HCT116 (cell line): ENCODE data around the gene PPP1R12B. TPM values are rescaled to one million over a fixed set of nuclear protein-coding genes. Genes with fewer than 3 reads are reported as not detected.

Experiments used
- ATAC-seq: fragments of 200-7000 bp; cut with Tn5 transposase; 2 replicates; pipeline ENCODE4 v1.9.1; 2020; ENCODE audit warnings: mild to moderate bottlenecking, moderate library complexity
- BruUV-seq: library from RNA; stranded (reverse); fragments of 400-500 nt; replicated peaks from 2 replicates; lab custom pipeline; 2021; lab: Mats Ljungman, UMichigan
- CTCF ChIA-PET: fragments of 300-600 bp; sonication (Branson Sonifier 250); formaldehyde crosslinking; loops from one replicate; lab custom pipeline; 2021; ENCODE audit warnings: antibody characterized with exemption; lab: Charles Lee
- POLR2A ChIA-PET: fragments of 300-600, 350-600 bp; sonication (Branson Sonifier 250); formaldehyde crosslinking; loops from one replicate; lab custom pipeline; 2021; ENCODE audit warnings: antibody characterized with exemption; lab: Charles Lee
- RAD21 ChIA-PET, 2 experiments: fragments of 300-600 bp; sonication (Branson Sonifier 250); formaldehyde crosslinking; loops; one replicate each; lab custom pipeline; 2023; ENCODE audit warnings: low total read pairs in 2 of 2; ENCODE audit not compliant: uncharacterized antibody in 2 of 2, unreplicated experiment in 2 of 2, low non-redundant PET in 1 of 2; lab: Charles Lee
- DNase-seq: peaks from one replicate; pipeline ENCODE4 v3.0.0-alpha.2; 2010; ENCODE audit warnings: low read depth, low spot score
- H2AFZ ChIP-seq: fragments of 200-600 bp; shearing (Covaris generic), sonication (generic); 2 replicates; pipeline ENCODE4 v1.6.1; 2017; ENCODE audit warnings: low read depth, mixed run types, mixed read lengths, antibody characterized with exemption, low read length; ENCODE audit not compliant: poor library complexity, severe bottlenecking
- H3K27ac ChIP-seq: 2 replicates; pipeline ENCODE4 v1.5.1; 2012; ENCODE audit warnings: low read depth, low read length
- H3K27me3 ChIP-seq: fragments of 200-600 bp; sonication (generic); 2 replicates; pipeline ENCODE4 v1.6.1; 2016; ENCODE audit warnings: mixed run types, low read length, mixed read lengths; ENCODE audit not compliant: insufficient read depth
- H3K36me3 ChIP-seq, 2 experiments: fragments of 200-500 bp in 1 of 2; fragments of 200-600 bp in 1 of 2; sonication (Bioruptor generic) in 1 of 2; sonication (generic) in 1 of 2; 2 replicates each; pipeline versions ENCODE4 v1.5.1 to v1.6.1; 2014 to 2016; ENCODE audit warnings: low read length in 2 of 2, inconsistent platforms in 1 of 2, mixed read lengths in 1 of 2, mixed run types in 1 of 2; ENCODE audit not compliant: insufficient read depth in 2 of 2, control insufficient read depth in 1 of 2
- H3K4me1 ChIP-seq, 2 experiments: fragments of 200-600 bp in 1 of 2; sonication (generic) in 1 of 2; 2 replicates each; pipeline versions ENCODE4 v1.5.1 to v1.6.1; 2012 to 2017; ENCODE audit warnings: low read length in 2 of 2, inconsistent platforms in 1 of 2, mild to moderate bottlenecking in 1 of 2, mixed read lengths in 1 of 2, mixed run types in 1 of 2, moderate library complexity in 1 of 2; ENCODE audit not compliant: insufficient read depth in 2 of 2, control insufficient read depth in 1 of 2
- H3K4me2 ChIP-seq: fragments of 200-600 bp; sonication (generic); 2 replicates; pipeline ENCODE4 v1.6.1; 2017; ENCODE audit warnings: mixed run types, low read length, mixed read lengths
- H3K4me3 ChIP-seq, 2 experiments: fragments of 200-600 bp in 1 of 2; sonication (generic) in 1 of 2; replicated peaks in 1 of 2; 2 replicates each; pipeline ENCODE4 v1.5.1; 2011 to 2016; ENCODE audit warnings: low read length in 2 of 2, control low read depth in 1 of 2, low read depth in 1 of 2, mild to moderate bottlenecking in 1 of 2, mixed read lengths in 1 of 2, mixed run types in 1 of 2
- H3K79me2 ChIP-seq: fragments of 200-600 bp; sonication (generic); 2 replicates; pipeline ENCODE4 v1.6.1; 2017; ENCODE audit warnings: mild to moderate bottlenecking, mixed run types, low read length, moderate library complexity, mixed read lengths; ENCODE audit not compliant: insufficient read depth
- H3K9ac ChIP-seq: fragments of 200-600 bp; sonication (generic); 2 replicates; pipeline ENCODE4 v1.6.1; 2016; ENCODE audit warnings: low read length, mixed read lengths
- H3K9me2 ChIP-seq: fragments of 200-600 bp; sonication (generic), shearing (Covaris generic); 2 replicates; pipeline ENCODE4 v1.6.1; 2017; ENCODE audit warnings: mixed run types, mild to moderate bottlenecking, moderate library complexity; ENCODE audit not compliant: insufficient read depth
- H3K9me3 ChIP-seq, 2 experiments: fragments of 200-500 bp in 1 of 2; fragments of 200-600 bp in 1 of 2; sonication (Bioruptor generic) in 1 of 2; sonication (generic) in 1 of 2; 2 replicates each; pipeline ENCODE4 v1.6.1; 2014 to 2017; ENCODE audit warnings: low read length in 2 of 2, mixed read lengths in 2 of 2, inconsistent platforms in 1 of 2, low read depth in 1 of 2, mild to moderate bottlenecking in 1 of 2, mixed run types in 1 of 2, moderate library complexity in 1 of 2; ENCODE audit not compliant: control insufficient read depth in 1 of 2, insufficient read depth in 1 of 2
- H4K20me1 ChIP-seq: fragments of 200-600 bp; sonication (generic), shearing (Covaris generic); 2 replicates; pipeline ENCODE4 v1.6.1; 2017; ENCODE audit warnings: mixed run types, mild to moderate bottlenecking, moderate library complexity; ENCODE audit not compliant: insufficient read depth
- ATF3 ChIP-seq: IDR thresholded peaks from 2 replicates; pipeline ENCODE4 v1.6.1; 2012
- CBX3 ChIP-seq: IDR thresholded peaks from 2 replicates; pipeline ENCODE4 v1.6.1; 2012; ENCODE audit warnings: low read depth
- CEBPB ChIP-seq: IDR thresholded peaks from 2 replicates; pipeline ENCODE4 v1.6.1; 2012; ENCODE audit warnings: low read depth
- CTCF ChIP-seq, 3 experiments: fragments of 200-600 bp in 1 of 3; sonication (generic) in 1 of 3; IDR thresholded peaks in 2 of 3; conservative IDR thresholded peaks in 1 of 3; 2 replicates each; pipeline ENCODE4 v1.5.1; 2012 to 2017; ENCODE audit warnings: low read depth in 2 of 3, low read length in 2 of 3, antibody characterized with exemption in 1 of 3, borderline replicate concordance in 1 of 3, control low read depth in 1 of 3, mild to moderate bottlenecking in 1 of 3, mixed read lengths in 1 of 3, mixed run types in 1 of 3, moderate library complexity in 1 of 3; ENCODE audit not compliant: insufficient read depth in 1 of 3
- ELF1 ChIP-seq: IDR thresholded peaks from 2 replicates; pipeline ENCODE4 v1.6.1; 2012; ENCODE audit warnings: low read depth, borderline replicate concordance
- FOSL1 ChIP-seq: IDR thresholded peaks from 2 replicates; pipeline ENCODE4 v1.6.1; 2012; ENCODE audit warnings: low read depth
- JUND ChIP-seq: IDR thresholded peaks from 2 replicates; pipeline ENCODE4 v1.6.1; 2012
- MAX ChIP-seq: IDR thresholded peaks from 2 replicates; pipeline ENCODE4 v1.6.1; 2012
- POLR2A ChIP-seq: IDR thresholded peaks from 2 replicates; pipeline ENCODE4 v1.7.0; 2011; ENCODE audit warnings: borderline replicate concordance; ENCODE audit not compliant: insufficient read depth, insufficient read length; ENCODE audit errors: extremely low read depth
- RAD21 ChIP-seq: IDR thresholded peaks from 2 replicates; pipeline ENCODE4 v1.6.1; 2012; ENCODE audit warnings: low read depth, mild to moderate bottlenecking
- SIN3A ChIP-seq: IDR thresholded peaks from 2 replicates; pipeline ENCODE4 v1.6.1; 2012; ENCODE audit warnings: low read depth
- SRF ChIP-seq: IDR thresholded peaks from 2 replicates; pipeline ENCODE4 v1.6.1; 2012; ENCODE audit warnings: low read depth
- TCF7L2 ChIP-seq: IDR thresholded peaks from 2 replicates; pipeline ENCODE4 v1.7.0; 2011; ENCODE audit warnings: borderline replicate concordance, inconsistent platforms; ENCODE audit not compliant: insufficient read depth, insufficient read length; ENCODE audit errors: extremely low read depth
- YY1 ChIP-seq: IDR thresholded peaks from 2 replicates; pipeline ENCODE4 v1.6.1; 2011; ENCODE audit warnings: low read length, low read depth, moderate library complexity, mild to moderate bottlenecking; ENCODE audit not compliant: insufficient replicate concordance; ENCODE audit errors: extremely low read depth
- intact Hi-C: fragments of 100-400 bp; cut with micrococcal nuclease; formaldehyde crosslinking; loops from 2 replicates; pipeline ENCODE4 v1.10.0; 2022
- total RNA-seq: library from RNA; stranded (reverse); gene quantifications from one replicate; pipeline ENCODE4 v1.2.1, GENCODE V29; 2021; ENCODE audit not compliant: unreplicated experiment

PPP1R12B gene
- total RNA-seq, 1 experiment from 2014 or later, result 14.3 TPM

DNA sequence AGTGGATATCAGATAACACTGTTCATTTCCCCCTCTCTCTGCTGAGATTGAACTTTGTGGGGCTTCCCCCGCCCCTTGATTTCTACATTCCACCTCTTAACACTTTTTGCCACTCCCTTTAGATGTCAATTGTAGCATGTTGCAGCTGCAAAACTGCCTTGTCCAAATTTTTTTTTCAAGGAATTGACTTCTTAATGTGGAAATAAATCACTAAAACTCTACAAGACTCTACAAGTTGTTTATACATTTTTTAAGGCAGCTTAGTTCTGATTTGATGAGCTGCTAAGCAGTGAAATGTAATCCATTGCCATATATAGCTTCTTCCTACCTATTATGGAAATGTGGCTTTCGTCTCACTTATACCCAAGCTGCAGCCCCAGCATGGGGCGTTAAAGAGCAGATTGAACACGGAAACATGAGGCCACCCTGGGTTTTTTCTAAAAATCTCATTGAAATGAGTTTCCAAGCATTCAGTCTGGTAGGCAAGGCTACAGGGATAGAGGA, 229.6 kb downstream of the PPP1R12B start:
- Histone ChIP-seq H4K20me1 (no peaks in the 10 kb centered on the region), H3K4me1 (peaks cover 0 to 6% of the 10 kb centered on the region in 2 experiments; a peak in 1 of 4 replicates), H3K27me3 (no peaks in the 10 kb centered on the region), H3K4me2 (no peak overlapping the region), H3K27ac (no peak overlapping the region), H3K9me3 (no peaks in the 10 kb centered on the region), H3K9me2 (no peaks in the 10 kb centered on the region; the same call in 1 of the 2 replicates), H3K4me3 (no peak overlapping the region), H3K9ac (no peak overlapping the region), H3K79me2 (no peaks in the 10 kb centered on the region), H2AFZ (no peak overlapping the region), H3K36me3 (no peaks in the 10 kb centered on the region)
- POLR2A ChIA-PET, result no interaction called here
- TF ChIP-seq SRF (peak; percentile 38; the same call in 1 of the 2 replicates), CTCF (IDR thresholded peaks at IDR 0.05 in 2 of 3, conservative IDR thresholded peaks at IDR 0.05 in 1 of 3; ENCODE audit: borderline replicate concordance in 1 of 3, insufficient read depth in 1 of 3, low read depth in 2 of 3, low read length in 2 of 3) (no peak)
- ATAC-seq, result no peak
- CTCF ChIA-PET, result interaction anchor here (0.9 kb wide), 1 partner anchor 22 kb away, joined by 3 read pairs; no protein-coding TSS in a partner anchor
- intact Hi-C loops, result loop anchor here (10.0 kb wide), 1 partner anchor 113 kb away; no protein-coding TSS in a partner anchor
- RAD21 ChIA-PET, result no interaction called here
- DNase-seq, result no peak
- no TSS peak for BruUV-seq

GRCh38 chr1:202578565-202578964, 230.1 kb downstream of the PPP1R12B start:
- Histone ChIP-seq H3K36me3 (no peaks in the 10 kb centered on the region), H3K27me3 (no peaks in the 10 kb centered on the region), H4K20me1 (no peaks in the 10 kb centered on the region), H3K27ac (no peak overlapping the region), H3K4me1 (peaks cover 0 to 6% of the 10 kb centered on the region in 2 experiments; a peak in 1 of 4 replicates), H3K9ac (no peak overlapping the region), H3K9me3 (no peaks in the 10 kb centered on the region), H3K4me2 (no peak overlapping the region), H3K79me2 (no peaks in the 10 kb centered on the region), H3K9me2 (no peaks in the 10 kb centered on the region; the same call in 1 of the 2 replicates), H2AFZ (no peak overlapping the region), H3K4me3 (no peak overlapping the region)
- BruUV-seq, result no TSS peak
- ATAC-seq, result no peak
- intact Hi-C loops, result loop anchor here (10.0 kb wide), 1 partner anchor 114 kb away; no protein-coding TSS in a partner anchor
- RAD21 ChIA-PET, result no interaction called here
- no peak for DNase-seq
- CTCF ChIA-PET, result interaction anchor here (0.9 kb wide), 1 partner anchor 22 kb away, joined by 3 read pairs; no protein-coding TSS in a partner anchor
- TF ChIP-seq SRF (no peak), POLR2A (no peak), ATF3 (no peak), JUND (no peak), RAD21 (no peak), TCF7L2 (no peak), SIN3A (no peak), CEBPB (no peak), YY1 (no peak), ELF1 (no peak), MAX (no peak), CBX3 (no peak), FOSL1 (no peak)
- POLR2A ChIA-PET, result no interaction called here
